Measurements from ENCODE around the gene AP4E1.
"Not testable (repeated sequence)": the region's sequence is repeated elsewhere in the genome, so short reads cannot be mapped to it uniquely, and the experiment has no call there.

The AP4E1 gene

DNA sequence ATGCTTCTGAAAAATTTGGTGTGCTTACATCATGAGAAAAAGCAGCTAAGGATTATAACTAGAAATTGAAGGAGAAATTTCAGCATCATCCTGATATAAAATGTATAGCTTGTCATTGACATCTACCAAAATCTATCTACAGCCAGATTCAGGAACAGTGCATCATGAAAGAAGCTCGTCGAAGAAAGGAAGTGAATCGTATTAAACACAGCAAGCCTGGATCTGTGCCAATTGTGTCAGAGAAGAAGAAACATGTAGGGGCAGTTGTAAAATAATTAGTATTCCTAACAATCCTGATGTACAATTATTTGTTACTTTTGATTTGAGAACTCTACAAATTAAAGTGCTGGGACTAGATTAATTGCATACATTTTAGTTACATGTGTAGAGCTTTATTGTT, 37.2 kb downstream of the AP4E1 start:
- no peak for DNase-seq (ENCODE audit: low spot score)

DNA sequence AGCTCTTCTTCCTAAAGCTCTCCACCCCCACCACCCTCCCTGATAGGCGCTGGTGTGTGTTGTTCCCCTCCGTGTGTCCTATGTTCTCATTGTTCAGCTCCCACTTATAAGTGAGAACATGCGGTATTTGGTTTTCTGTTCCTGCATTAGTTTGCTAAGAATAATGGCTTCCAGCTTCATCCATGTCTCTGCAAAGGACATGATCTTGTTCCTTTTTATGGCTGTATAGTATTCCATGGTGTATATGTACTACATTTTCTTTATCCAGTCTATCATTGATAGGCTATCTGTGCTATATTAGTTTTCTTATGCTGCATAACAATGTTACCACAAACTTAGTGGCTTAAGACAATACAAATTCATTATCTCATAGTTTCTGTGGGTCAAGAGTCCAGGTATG, 42.3 kb downstream of the AP4E1 start:
- not testable (repeated sequence) for DNase-seq (ENCODE audit: low spot score)

DNA sequence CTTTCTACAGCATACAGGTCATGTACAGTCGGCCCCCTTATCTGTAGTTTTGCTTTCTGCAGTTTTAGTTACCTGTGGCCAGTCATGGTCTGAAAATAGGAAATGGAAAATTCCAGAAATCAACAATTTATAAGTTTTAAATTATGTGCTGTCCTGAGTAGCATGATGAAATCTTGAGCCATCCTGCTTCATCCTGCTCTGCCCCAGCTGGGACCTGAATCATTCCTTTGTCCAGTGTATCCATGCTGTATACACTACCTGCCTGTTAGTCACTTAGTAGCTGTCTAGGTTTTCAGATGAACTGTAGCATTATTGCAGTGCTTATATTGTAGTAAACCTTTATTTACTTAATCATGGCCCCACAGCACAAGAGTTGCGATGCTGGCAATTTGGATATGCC, 44.8 kb downstream of the AP4E1 start:
- no peak for DNase-seq (ENCODE audit: low spot score)

DNA sequence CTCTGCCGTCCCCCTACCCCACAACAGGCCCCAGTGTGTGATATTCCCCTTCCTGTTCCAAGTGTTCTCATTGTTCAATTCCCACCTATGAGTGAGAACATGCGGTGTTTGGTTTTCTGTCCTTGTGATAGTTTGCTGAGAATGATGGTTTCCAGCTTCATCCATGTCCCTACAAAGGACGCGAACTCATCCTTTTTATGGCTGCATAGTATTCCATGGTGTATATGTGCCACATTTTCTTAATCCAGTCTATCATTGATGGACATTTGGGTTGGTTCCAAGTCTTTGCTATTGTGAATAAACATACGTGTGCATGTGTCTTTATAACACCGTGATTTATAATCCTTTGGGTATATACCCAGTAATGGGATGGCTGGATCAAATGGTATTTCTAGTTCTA, 46.4 kb downstream of the AP4E1 start:
- DNase-seq (ENCODE audit: low spot score) = not testable (repeated sequence)

DNA sequence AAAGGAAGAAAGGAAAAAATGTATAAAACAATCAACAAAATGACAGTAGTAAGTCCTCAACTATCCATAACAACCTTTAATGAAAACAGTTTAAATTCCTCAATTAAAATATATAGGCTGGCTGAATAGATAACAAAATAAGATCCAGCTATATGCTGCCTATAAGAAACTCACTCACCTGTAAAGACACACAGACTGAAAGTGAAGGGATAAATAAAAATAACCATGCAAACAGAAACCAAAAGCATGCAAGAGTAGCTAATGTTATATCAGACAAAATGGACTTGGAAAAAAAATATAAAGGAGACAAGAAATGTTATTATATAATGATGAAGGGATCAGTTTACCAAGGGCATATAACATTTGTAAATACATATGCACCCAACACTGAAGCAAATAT, 51.2 kb downstream of the AP4E1 start:
- no peak for DNase-seq (ENCODE audit: low spot score)

DNA sequence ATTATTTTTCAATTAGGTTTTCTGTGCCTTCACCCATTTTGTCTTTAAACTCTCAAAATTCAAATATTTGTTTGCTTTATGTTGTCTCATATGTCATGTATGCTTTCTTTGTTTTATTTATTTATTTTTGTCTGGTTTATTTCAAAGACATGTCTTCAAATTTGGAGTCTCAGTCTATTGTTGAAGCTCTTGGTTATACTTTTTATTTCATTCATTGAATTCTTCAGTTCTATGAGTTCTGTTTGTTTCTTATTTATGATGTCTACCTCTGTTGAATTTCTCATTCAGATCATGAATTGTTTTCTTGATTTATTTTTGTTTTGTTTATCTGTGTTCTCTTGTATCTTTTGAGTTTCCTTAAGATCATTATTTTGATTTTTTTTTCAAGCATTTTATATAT, 55.6 kb downstream of the AP4E1 start:
- no peak for DNase-seq (ENCODE audit: low spot score)

DNA sequence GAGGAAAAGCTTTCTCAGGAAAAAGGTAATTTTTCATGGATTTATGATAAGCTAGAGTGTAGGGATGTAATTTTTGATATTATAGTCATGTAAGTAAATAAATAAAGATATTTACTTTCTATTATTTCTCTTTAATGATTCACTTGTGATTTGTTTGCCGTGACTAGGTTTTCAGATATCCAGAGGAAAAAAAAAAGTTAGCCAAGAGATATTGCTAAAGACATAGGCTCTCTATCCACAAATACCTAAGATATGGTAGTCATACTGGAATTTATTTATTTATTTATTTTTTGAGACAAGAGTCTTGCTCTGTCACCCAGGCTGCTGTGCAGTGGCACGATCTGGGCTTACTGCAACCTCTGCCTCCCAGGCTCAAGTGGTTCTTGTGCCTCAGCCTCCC, 59.9 kb downstream of the AP4E1 start:
- DNase-seq (ENCODE audit: low spot score) = no peak

DNA sequence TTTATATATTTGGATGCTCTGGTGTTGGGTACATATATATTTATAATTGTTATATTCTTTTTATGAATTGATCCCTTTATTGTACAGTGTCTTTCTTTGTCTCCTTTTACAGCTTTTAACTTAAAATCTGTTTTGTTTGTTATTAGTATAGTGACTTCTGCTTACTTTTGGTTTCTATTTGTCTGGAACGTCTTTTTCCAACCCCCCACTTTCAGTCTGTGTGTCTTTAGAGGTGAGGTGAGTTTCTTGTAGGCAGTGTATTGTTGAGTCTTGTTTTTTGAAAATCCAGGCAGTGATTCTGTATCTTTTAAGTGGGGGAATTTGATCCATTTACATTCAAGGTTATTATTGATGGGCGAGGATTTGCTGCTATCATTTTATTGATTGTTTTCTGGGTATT, 62.0 kb downstream of the AP4E1 start:
- no peak for DNase-seq (ENCODE audit: low spot score)

DNA sequence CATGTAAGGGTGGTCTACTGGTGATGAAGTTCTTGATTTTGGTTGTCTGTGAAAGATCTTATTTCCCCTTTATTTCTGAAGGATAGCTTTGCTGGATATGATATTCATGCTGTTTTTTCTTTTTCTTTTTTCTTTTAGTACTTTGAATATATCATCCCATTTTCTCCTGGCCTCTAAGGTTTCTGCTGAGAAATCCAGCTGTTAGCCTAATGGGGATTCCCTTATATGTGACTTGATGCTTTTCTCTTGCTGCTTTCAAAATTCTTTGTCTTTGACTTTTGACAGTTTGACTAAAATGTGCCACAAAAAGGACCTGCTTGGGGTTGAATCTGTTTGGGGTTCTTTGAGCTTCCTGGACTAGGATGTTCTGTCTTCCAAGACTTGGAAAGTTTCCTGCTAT, 62.6 kb downstream of the AP4E1 start:
- DNase-seq (ENCODE audit: low spot score) = no peak

DNA sequence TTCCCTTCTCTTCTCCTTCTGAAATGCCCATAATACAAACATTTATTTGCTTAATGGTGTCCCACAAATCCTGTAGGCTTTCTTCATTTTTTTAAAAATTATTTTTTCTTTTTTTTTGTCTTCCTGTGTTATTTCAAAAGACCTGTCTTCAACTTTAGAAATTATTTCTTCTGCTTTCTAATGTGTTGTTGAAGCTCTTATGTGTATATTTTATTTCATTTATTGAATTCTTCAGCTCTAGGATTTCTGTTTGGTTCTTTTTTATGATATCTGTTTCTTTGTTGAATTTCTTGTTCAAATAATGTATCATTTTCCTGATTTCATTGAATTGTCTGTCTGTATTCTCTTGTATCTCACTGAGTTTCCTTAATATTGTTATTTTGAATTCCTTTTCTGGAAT, 63.1 kb downstream of the AP4E1 start:
- no peak for DNase-seq (ENCODE audit: low spot score)

DNA sequence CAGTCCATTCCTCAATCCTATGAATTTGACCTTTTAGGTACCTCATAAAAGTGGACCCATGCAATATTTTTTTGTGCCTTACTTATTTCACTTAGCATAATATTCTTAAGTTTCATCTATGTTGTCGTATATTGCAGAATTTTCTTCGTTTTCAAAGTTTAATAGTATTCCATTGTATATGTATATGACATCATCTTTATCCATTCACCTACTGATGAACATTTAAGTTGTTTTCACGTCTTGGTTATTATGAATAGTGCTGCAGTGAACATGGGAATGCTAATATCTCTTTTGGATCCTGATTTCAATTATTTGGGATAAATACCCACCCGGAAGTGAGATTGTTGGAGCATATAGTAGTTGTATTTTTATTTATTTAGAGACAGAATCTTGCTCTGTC, 65.1 kb downstream of the AP4E1 start:
- DNase-seq (ENCODE audit: low spot score) = no peak

DNA sequence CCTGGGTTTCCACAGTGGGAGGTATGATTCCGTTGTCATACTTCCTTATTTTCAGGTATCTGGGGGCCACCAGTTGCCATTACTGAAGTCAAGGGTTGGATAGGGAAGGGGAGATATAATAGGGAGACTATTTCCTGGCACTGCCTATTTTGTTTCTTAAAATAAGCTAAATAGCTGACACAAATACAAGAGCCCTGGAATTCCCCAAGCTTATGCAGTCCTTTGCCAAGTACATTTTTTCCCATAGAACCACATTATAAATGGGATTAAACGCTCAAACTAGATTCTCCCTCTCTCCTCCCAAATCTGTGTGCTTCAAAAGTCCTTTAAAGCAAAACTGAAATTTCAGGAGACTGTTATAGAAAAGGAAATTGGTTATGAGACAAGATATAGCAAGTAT, 68.7 kb downstream of the AP4E1 start:
- DNase-seq (ENCODE audit: low spot score) = no peak

DNA sequence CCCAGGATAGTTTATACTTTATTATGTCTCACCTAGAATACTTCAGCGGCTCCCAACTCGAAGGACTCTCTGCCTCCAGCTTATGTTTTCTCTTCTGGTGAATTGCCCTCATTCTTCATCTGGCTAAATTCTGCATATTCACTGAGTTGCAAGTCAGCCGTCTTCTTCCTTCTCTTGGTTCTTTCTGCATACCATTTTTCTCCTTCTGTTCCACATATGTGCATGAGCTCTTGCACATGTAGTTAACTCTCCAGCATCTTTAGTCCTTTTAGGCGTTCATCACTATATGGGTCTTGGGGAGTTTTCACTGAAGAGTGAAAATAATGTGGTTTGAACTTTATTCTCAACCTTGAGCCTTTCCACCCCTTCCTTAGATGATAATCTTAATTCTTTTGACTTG, 70.1 kb downstream of the AP4E1 start:
- no peak for DNase-seq (ENCODE audit: low spot score)

DNA sequence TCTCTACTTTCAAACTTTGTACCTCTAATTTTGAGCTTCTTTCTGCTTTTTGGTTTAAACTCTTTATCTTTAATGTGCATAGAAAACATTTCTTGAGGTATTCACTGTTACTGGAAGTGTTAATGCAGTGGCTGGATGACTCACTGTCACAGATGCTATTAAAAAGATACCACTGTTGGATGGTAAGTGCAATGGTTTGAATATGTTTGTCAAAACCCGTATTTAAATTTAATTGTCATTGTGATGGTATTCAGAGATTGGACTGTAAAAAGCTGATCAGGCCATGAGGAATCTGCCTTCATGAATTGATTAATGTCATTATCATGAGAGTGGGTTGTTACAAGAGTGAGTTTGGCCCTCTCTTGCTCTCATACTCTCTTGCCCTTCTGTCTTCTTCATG, 70.6 kb downstream of the AP4E1 start:
- no peak for DNase-seq (ENCODE audit: low spot score)

DNA sequence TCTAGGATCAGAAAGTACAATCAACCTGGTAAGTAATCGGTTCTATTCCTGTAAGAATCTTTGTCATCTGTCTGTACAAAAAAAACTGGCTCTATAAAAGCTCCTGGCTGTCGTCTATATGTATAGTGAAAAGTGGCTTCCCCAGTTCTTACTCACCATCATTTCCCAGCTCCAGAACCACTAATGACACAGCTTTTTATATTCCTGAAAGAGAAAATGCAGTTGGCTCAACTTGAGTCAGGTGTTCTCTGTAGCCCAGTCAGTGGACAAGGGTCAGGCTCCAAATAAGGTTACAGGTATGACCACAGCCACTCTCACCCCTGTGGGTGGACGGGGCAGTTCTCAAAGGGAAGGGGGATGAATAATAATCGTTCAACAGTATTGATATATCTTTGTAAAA, 85.1 kb downstream of the AP4E1 start:
- no peak for DNase-seq (ENCODE audit: low spot score)

DNA sequence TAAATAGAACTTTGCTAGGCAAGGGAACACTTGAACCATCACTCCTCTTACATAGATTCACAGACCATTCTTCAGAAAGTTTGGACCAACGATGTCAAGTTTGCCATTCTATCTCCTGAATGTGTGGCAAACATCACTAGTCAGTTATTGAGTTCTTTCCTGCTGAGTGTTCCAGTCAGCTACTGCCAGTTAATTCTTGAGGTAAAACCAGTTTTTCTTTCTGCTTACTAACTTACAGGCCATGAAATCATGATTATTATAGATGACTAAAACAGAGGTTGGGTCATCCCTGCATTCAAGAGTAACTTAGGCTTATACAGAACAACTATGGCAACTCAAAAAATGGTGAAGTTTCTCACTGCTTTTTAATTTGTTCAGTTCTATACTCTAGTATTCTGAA, 88.2 kb downstream of the AP4E1 start:
- no peak for DNase-seq (ENCODE audit: low spot score)

DNA sequence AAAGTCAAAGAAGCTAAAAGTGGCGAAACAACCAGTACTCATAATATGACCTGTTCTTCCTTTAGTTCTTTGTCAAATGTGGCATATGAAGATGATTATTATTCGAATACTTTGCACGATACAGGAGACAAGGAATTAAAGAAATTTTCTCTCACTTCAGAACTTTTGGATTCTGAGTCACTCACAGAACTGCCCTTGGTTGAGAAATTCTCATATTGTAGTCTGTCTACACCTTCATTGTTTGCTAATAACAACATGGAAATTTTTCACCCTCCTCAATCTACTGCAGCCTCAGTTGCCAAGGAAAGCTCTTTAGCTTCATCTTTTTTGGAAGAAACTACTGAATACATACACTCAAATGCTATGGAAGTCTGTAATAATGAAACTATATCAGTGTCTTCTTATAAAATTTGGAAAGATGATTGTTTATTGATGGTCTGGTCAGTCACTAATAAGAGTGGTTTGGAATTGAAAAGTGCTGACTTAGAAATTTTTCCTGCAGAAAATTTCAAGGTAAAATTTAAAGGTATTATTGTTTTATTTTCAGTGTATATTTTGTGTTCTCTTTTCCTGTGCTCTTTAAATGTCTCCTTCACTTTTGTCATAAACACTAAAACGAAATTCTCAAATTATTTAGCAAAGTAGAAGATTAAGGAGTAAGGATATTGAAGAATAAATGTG, 89.0 kb downstream of the AP4E1 start:
- no peak for DNase-seq (ENCODE audit: low spot score)

DNA sequence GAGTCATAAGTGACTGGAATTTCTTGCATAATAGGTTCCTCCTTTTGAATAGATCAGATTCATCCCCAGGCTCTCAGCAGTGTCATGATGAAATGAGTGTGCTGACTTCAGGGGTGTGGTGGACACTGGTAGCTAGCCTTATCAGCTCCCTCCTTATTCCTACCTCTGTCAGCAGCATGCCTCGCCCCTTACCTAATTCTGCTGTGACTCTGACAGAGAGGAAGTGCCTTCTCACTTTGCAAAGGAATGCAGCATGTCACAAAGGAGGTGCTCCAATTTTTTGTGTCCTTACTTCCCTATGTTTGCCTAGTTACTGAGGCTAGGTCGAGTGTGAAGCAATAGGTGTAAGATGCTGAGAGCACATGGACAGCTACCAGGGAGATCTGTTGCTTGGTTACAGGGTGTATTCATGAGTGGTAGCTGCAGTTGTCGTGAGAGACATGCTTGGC, 95.6 kb downstream of the AP4E1 start:
- peak; percentile 28 for DNase-seq (ENCODE audit: low spot score)

DNA sequence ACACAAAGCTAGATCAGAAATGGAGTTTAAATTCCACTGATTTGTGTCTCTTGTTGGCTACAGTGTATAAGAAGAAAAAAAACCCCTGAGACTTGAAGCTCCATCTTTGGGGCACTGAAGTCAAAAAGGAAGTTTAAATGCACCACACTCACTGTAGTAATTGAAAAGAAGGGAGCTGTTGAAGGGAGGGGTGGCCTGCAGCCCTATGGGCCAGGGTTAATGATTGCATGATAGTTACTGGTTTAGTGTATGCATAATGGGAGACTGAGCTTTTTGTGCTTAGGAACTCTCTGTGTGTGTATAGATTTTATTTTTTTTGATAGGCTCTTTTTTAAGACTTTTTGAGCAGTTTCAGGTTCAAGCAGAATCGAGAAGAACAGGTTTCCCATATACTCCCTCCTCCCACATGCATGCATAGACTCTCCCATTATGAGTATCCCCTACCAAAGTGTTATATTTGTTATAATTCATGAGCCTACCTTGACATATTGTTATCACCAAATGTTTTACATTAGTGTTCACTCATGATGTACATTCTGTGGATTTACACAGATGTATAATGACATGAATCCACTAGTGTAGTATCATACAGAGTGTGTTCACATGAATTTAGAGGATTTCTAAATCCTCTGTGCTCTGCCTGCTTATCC, 98.0 kb downstream of the AP4E1 start:
- DNase-seq (ENCODE audit: low spot score) = no peak

DNA sequence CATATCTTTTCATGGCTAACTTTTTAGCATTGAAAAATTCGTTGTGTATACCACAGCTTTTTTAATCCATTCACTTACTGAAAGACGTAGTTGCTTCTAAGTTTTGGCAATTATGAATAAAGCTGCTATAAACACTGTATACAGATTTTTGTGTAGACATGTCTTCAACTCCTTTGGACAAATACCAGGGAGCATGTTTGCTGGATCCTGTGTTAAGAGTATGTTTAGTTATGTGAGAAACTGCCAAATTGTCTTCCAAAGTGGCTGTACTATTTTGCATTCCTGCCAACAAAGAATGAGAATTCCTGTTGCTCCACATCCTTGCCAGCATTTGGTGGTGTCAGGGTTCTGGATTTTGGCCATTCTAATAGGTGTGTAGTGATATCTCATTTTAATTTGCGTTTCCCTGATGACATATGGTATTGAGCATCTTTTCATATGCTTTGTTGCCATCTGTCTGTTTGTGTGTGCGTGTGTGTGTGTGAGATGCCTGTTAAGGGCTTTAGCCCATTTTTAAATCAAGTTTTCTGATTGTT, 98.7 kb downstream of the AP4E1 start:
- DNase-seq (ENCODE audit: low spot score) = no peak

DNA sequence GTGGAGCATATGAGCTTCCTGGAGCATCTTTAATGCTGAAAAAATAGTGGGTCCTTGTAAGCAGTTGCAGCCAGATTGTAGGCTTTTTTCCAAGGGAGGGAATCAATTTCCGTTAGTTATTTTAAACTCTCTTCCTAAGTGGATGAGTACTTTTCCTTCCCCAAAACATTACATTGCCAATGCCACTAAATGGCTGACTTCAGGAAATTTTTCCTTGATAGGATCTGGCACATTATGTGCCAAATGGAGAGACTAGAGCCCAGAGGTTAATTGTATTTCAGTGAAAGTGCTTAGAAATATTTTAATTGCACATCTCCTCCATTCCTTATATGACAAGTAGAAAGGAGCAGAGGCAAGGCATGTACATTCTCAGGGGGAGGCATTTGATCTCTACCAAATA, 102.7 kb downstream of the AP4E1 start:
- DNase-seq (ENCODE audit: low spot score) = no peak

DNA sequence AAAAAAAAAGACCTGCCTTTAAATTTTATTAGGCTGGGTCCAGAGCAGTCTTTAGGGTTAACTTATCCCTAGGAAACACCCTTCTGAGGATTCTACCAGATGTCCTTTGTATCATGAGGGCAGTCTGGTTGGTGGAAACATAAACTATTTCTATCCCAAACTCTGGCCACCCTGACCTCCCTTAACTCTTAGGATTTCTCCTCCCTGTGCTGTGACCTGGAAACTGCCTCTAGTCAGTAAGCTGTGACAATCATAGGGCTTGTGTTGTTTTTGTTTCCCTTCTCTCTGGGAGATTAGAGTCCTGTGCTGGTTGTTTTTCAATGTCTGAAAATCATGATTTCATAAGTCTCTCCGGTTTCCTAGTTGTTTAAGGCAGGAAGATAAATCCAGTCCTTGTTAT, 108.1 kb downstream of the AP4E1 start:
- no peak for DNase-seq (ENCODE audit: low spot score)

DNA sequence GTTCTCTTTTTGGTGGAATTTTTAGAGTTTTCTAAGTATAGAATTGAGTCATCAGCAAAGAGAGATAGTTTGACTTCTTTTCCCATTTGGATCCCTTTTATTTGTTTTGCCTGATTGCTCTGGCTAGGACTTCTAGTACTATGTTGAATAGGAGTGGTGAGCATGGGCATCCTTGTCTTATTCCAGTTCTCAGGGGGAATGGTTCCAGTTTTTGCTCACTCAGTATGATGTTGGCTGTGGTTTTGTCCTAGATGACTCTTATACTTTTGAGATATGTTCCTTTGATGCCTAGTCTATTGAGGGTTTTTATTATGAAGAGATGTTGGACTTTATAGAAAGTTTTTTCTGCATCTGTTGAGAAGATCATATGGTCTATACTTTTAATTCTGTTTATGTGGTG, 113.7 kb downstream of the AP4E1 start:
- no peak for DNase-seq (ENCODE audit: low spot score)

DNA sequence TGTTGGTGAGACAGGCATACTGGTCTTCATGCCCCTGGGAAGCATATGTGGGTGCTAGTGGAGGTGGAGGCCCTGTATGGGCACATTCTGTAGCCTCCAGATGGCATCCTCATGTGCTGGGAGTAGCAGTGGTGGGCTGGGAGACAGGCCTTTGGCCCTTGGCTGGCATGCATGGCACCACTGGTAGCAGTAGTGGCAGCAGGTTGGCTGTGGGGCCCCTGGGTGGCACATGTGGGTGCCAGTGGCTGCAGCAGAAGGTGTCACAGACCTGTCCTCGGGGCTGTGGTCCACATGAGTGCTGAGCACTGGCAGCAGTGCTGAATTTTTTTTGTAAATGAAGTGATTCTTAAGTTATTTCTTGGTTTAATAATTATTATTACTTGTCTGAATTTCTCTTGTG, 115.0 kb downstream of the AP4E1 start:
- DNase-seq (ENCODE audit: low spot score) = no peak
